Measurements from ENCODE around the gene VEZT.

DNA sequence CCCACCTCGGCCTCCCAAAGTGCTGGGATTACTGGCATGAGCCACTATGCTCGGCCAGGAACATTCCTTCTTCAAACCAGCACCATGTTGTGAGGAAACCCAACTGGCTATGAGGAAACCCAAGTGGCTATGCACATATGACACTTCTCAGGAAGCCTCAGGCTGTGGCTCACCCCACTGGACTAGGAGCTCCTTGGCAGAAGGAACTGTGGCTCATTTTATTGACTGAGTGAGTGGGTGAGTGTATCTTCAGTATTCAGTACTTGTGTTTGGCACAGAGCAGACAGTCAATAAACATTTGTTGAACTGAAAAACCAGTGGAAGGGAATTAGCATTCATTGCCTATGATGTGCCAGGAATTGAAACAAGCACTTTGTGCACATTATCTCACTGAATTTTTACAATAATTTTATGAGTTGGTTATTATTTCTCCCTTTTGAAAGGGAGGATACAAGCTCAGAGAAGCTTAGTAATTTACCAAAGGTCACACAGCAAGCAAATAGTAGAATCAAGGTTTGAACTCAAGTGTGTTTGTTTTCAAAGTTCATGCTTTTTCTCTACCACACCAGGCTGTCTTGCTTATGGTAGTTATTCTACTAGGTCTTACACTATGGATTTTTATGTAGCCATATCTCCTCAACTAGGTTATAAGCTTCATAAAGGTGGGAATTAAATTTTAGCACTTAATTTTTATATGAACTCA, 121.6 kb downstream of the VEZT start:
- TF ChIP-seq EZH2 (IDR thresholded peaks at IDR 0.05; ENCODE audit: borderline replicate concordance, low read depth, low read length, severe bottlenecking) = no peak
- TF ChIP-seq CTCF (IDR thresholded peaks at IDR 0.05; ENCODE audit: borderline replicate concordance, extremely low read depth, low read length, poor library complexity, severe bottlenecking) = no peak
